ENCODE results near the gene ATAD2B.
"Not testable (repeated sequence)": the region's sequence is repeated elsewhere in the genome, so short reads cannot be mapped to it uniquely, and the experiment has no call there.

ATAD2B gene

DNA sequence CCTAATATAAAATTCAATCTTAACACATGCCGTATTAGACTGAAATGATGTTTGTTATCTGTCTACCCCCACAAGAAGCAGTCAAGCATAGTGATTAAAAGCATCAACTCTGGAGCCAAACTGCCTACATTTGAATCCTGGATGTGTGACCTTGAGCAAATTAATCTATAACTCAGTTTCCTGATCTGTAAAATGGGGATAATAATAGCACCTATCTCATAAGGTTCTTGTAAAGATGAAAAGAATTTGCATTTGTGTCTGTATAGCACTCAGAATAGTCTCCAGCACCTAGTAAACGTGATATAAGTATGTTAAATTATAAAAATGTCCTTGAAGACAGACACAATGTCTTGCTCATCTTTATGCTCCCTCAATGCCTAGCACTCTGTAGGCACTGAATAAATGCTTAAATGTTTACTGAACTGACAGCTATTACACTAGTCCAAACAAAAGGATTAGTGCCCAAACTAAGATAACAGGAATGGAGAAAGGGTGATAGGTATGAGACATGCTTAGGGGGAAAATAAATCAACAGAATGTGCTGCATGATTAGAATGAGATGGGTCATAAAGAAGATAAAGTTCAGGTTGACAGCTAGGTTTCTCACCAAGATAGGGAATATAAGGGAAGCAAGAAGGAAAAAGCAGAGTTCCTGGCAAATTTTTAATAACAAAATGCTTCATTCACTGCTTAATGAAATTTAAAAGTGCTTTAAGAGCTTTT is 180.6 kb downstream of the ATAD2B start:
- DNase-seq (ENCODE audit: low read depth in 2 of 2): no peak

DNA sequence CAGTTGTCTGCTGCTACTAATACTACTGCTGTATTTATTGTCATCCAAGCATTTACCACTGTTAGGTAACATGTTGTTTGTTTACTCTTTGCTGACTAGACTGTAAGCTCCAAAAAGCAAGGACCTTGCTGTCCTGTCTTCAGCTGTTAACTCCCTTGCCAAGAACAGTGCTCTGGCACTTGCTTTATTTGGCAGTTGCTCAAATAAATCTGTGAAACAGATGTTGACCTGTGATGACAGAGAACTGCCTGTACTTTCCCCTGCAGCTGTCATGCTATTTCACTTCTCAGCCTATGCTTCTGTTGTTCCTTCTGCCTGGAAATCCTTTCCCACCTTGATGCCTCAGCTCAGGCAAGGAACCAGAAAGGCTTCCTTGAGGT is 181.2 kb downstream of the ATAD2B start:
- DNase-seq (ENCODE audit: low read depth in 2 of 2): no peak

DNA sequence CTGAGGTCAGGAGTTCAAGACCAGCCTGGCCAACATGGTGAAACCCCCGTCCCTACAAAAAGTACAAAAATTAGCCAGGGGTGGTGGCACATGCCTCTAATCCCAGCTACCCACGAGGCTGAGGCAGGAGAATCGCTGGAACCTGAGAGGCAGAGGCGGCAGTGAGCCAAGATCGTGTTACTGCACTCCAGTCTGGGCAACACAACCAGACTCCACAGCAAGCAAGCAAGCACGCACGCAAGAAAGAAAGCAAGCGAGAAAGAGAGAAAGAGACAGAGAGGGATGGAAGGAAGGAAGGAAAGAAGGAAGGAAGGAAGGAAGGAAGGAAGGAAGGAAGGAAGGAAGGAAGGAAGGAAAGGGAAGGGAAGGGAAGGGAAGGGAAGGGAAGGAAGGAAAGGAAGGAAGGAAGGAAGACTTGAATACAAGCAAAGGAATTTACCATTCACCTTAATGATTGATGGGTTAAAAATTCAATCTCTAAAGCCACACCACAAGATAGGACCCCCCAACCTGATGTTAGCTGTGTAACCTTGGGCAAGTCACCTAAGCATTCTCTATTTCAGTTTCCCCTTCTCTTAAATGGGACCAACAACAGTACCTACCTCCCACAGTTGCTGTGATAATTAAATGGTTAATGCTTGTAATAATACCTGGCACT is 181.7 kb downstream of the ATAD2B start:
- no peak for DNase-seq (ENCODE audit: low read depth in 2 of 2)

DNA sequence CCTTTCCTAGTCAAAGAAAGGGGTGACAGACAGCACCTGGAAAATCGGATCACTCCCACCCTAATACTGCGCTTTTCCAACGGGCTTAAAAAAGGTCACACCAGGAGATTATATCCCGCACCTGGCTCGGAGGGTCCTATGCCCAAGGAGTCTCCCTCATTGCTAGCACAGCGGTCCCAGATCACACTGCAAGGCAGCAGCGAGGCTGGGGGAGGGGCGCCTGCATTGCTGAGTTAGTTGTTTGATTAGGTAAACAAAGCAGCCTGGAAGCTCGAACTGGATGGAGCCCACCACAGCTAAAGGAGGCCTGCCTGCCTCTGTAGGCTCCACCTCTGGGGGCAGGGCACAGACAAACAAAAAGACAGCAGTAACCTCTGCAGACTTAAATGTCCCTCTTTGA is 190.1 kb downstream of the ATAD2B start:
- DNase-seq (ENCODE audit: low read depth in 2 of 2): not testable (repeated sequence)

DNA sequence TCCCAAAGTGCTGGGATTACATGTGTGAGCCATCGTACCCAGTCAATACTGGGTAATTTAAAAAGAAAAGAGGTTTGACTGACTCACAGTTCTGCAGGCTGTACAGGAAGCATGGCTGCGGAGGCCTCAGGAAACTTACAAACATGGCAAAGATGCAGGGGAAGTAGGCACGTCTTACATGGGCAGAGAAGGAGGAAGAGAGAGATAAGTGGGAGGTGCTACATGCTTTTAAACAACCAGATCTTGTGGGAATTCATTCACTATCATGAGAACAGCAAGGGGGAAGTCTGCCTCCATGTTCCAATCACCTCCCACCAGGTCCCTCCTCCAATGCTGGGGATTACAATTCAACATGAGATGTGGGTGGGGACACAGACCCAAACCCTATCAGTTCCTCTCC is 192.5 kb downstream of the ATAD2B start:
- no peak for DNase-seq (ENCODE audit: low read depth in 2 of 2)

DNA sequence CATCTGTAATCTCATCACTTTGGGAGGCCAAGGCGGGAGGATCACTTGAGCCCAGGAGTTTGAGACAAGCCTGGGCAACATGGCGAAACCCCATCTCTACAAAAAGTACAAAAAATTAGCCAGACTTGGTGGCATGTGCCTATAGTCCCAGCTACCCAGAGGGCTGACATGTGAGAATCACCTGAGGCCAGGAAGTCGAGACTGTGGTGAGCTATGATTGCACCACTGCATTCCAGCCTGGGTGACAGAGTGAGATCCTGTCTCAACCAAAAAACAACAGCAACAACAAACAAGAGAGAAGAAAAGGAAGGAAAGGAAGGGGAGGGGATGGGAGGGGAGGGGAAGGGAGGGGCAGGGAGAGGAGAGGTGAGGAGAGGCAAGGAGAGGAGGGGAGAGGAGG is 203.9 kb downstream of the ATAD2B start:
- not testable (repeated sequence) for DNase-seq (ENCODE audit: low read depth in 2 of 2)

DNA sequence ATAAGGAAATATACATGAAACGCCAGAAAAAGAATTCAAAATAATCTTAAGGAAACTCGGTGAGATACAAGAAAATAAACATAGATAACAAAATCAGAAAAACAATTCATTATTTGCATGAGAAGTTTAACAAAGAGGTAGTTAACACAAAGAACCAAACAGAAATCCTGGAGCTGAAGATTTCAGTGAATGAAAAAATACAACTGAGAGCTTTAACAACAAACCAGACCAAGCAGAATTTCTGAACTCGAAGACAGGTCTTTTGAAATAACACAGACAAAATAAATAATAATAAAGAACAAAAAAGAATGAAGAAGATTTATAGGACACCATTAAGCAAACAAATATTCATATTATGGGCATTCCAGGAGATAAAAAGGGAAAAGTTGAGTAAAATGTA is 204.7 kb downstream of the ATAD2B start:
- no peak for DNase-seq (ENCODE audit: low read depth in 2 of 2)

DNA sequence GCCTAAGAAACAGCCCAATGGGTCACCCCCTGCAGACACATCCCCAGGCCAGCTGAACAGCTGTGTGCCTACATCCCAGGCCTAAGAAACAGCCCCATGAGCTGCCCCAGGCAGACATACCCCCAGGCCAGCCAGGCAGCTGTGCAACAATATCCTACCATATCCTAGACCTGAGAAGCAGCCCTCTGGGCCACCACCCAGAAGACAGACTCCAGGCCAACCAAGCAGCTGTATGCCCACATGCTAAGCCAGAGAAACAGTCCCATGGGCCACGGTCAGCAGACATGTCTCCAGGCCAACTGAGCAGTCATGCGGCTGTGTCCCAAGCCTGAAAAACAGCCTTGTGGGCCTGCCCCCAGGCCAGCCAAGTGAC is 205.5 kb downstream of the ATAD2B start:
- DNase-seq (ENCODE audit: low read depth in 2 of 2): no peak

DNA sequence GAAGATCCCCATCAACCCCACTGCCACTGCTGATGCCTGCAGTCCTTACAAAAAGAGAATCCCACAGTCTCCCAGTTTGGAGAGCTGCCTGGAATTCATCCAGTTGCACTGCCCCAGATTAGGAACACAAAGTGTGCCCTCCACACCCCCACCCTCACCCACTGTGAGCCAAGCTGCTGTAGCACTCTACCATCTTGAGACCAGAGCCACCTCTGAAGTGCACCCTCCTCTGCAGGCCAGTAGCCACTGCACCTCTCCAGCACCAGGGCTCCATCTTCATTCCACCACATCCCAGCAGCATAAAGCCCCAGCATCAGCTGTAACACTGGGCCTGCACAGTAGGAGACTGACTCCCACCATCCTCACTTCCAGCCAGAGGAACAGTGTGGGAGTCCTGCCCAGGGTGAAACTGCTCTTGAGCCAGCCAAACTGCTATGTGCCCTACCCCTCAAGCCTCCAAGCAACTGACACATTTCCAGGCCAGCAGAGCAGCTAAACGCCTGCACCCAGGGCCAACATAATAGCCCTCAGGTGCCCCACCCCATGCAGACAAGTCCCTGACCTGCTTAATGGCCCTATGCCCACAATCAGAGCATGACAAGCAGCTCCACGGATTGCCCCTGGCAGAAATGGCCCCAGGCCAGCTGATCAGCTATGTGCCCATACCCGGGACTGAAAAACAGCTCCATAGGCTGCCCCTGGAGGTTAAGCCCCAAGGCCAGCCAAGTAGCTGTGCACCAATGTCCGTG is 206.0 kb downstream of the ATAD2B start:
- no peak for DNase-seq (ENCODE audit: low read depth in 2 of 2)

DNA sequence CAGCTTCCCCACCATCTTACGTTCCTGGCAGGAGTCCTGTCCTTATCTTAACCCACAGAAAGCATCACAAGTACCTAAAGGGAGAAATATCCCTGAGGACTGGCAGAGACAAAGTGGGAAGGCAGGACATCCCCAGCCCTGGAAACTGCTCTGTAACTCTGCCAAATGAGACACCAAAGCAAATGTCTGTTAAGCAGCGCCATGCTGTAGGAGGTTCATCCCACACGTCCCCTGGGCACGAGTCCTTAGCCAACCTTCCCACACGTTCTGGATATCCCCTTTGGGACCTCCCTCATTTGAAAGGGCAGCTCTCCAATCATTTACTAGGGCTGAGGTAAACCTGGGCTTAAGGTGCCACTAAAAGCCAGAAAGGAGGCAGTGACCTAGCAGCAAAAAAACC is 207.2 kb downstream of the ATAD2B start:
- no peak for DNase-seq (ENCODE audit: low read depth in 2 of 2)

DNA sequence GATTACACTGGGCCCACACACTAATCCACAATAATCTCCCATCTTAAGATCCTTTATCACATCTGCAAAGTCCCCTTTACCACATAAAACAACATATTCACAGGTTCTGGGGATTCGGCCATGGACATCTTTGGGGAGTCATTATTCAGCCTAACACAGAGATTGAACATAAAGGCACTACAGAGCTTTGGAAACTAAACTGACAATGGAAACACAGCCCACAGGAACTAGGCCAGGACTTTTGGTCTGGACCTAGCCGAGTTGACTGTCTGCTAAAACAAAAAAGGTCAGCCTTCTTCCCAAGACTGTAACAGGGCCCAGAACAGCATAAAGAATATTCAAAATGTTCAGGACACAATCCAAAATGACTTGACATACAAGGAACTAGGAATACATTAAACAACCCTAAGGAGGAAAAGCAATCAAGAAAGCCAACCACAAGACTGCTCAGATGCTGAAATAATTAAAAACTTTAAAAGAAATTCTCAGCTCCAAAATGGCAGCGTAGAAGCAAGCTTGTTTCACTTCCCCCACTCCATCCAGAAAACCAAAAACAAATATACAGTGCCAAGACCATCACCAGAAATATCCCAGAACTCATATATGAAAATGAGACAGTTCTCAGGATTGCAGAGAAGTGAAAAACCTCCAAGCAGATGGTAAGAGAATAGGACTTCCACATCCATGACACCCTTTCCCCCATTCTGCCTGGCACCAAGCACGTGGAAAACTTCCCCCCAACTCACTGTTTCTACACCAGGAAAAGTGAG is 207.8 kb downstream of the ATAD2B start:
- no peak for DNase-seq (ENCODE audit: low read depth in 2 of 2)

DNA sequence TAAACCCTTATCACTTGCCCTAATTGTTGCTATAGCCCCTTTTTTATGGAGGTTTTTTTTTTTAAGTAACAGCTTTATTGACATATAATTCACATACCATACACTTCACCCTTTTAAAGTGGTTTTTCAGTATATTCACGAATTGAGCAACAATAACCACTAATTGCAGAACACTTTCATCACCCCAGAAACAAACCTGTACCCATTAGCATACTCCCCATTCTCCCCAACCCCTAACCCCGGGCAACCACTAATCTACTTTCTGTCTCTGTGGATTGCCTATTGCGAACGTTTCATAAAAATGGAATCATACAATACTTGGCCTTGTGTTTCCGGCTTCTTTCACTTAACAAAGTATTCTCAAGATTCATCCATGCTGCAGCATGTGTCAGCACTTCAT is 213.6 kb downstream of the ATAD2B start:
- DNase-seq (ENCODE audit: low read depth in 2 of 2): no peak

DNA sequence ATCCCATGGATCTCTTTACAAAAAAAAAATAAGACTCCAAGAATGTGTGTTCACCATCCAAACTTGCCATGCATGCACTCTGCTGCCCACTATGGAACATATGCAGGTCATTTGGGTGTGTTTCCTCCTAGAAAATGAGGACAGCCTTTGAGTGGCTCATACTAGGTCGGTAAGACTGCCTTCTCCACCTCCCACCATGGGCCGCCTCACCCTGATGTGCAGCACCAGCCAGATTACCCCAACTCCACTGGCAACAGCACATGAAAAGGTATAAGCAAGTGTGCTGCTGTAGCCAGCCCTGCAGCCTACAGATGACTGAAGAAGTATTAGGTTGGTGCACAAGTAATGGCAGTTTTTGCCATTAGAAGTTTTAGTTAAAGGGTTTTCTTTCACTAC is 214.2 kb downstream of the ATAD2B start:
- no peak for DNase-seq (ENCODE audit: low read depth in 2 of 2)

DNA sequence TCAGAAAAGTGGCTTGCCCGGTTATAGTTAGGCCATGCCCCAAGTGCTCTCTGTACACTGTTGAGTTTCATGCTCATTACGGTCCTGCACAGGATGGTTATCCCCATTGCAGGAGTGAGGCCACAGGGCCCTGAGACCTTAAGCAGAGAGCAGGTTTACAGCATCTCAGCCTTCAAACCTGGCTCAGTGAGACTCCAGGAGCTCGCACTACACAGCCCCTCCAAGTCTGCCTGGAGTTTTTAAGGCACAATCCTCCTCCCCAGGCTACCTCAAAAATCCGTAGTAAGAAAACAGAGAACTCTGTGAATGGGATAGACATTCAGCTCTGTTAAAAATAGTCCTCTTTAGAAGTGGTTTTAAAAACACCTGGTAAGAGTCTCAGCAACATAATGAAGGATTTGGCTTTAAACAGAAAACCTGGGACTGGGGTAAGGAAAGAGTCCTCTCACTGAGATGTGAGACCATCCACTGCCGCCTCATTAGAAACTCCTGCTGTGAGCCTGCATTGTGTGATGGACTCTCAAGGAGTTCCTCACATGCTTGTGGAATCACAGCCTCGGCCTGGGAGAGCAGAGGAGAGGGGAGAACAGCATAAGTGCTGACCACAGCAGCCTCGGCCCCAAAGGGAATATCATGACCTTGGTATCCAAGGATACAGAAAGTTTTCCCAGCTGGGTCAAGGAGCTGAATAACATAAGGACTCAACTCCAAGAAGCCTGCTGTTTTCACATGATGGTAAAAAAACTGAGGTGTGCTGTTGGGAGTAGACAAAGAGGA is 214.8 kb downstream of the ATAD2B start:
- DNase-seq (ENCODE audit: low read depth in 2 of 2): no peak

DNA sequence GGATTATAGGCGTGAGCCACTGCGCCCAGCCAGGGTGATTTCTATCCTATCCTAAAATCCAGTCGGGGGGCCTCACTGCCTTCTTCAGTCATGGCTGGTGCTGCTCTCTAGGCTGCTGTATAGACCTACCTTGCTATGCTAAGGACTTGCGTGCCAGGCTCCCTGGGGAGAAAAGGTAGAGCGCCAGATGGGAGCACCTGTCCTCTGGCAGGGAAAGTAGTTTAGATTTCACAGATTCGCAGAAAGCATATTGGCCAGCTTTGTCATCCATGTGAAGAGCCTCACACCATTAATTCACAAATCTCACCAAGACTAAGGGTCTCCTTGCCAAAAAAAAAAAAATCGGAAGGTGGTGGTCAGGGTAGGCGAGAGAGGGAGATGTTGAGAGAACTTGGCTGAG is 217.6 kb downstream of the ATAD2B start:
- no peak for DNase-seq (ENCODE audit: low read depth in 2 of 2)

DNA sequence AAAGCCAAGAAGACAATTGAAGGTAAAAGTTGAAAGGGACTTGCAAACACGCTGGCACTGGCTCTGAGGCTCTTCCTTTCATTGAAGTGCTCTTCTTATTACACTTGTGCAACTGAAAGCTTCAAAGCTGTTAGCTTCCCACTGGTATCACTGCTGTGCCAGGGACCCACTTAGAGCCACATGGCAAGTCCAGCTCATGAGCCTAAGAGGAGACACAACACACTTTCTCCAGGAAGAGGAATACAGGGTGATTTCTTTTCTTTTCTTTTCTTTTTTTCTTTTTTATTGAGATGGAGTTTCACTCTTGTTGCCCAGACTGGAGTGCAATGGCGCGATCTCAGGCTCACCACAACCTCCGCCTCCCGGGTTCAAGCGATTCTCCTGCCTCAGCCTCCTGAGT is 218.2 kb downstream of the ATAD2B start:
- no peak for DNase-seq (ENCODE audit: low read depth in 2 of 2)

DNA sequence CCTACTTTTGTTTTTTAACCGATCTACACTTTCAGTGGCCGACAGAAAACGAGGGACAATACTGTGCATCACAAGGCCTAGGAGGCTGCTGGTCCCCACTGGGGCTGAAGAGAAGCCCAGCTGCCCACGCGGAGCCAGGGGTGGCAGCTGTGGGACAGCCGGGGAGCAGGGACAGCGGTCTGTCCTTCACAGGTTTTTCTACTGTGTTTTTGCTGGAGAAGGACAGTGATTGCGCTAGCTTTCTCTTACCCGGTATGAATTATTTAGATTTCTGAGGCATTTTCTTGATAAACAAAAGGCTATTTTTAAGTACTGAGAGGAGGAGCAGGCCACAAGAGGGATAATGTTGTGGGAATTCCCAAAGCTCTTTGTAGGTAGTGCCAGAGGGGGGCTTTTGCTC is 219.8 kb downstream of the ATAD2B start:
- DNase-seq (ENCODE audit: low read depth in 2 of 2): no peak

DNA sequence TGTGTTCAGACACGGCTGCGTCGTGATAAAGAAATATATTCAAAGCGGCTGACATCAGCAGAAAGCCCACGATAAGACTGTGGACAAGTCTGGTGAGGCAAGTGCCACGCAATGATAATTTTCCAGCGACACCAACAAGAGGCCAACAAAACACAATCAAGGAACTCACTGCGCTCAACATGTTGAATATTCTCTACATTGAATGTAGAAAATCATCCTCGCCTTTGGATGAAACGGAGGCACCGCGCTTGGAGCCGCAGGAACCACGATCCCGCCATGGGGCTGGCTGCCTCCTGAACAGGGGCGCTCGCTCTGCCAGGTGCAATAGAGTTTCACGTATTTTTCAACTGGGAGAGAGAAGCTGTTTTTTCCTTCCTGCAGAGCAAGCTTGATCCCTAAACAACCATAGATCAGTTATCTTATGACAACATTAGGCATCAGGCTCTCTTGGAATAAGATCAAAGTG is 220.3 kb downstream of the ATAD2B start:
- no peak for DNase-seq (ENCODE audit: low read depth in 2 of 2)

DNA sequence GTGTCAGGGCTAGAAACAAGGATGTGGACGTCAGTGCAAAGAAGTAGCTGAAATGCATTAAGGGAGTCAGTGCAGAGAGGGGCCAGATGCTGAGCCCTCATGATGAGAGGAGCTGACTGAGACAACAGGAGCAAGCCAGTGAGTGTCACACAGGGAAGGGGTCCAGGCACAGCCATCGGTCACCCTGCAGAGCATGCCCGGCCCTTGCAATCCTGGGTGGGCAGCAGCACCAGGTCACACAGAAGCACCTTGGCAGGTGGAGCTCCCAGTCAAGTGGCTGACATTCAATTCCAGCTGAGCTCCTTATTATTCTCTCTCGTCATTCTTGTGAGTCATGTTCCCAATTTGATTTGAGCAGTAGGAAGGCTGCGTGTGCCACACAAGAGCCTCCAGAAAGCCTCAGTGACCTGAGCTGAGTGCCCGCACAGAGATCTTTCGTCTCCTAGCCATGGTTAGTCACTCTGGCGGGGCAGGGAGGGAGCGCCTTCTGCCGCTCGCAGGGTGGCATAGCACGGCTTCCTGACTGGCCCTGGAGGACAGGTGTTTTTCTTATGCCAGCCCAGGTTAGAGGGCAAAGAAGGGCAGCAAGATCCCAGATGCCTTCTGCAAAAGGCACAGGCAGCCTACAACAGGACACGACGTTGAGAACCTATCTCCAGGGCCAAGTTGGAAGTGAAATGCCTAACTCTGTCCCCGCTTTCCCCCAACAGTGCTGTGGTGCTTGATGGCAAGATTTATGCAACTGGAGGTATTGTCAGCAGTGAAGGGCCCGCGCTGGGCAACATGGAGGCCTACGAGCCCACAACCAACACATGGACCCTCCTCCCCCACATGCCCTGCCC is 220.9 kb downstream of the ATAD2B start:
- no peak for DNase-seq (ENCODE audit: low read depth in 2 of 2)

DNA sequence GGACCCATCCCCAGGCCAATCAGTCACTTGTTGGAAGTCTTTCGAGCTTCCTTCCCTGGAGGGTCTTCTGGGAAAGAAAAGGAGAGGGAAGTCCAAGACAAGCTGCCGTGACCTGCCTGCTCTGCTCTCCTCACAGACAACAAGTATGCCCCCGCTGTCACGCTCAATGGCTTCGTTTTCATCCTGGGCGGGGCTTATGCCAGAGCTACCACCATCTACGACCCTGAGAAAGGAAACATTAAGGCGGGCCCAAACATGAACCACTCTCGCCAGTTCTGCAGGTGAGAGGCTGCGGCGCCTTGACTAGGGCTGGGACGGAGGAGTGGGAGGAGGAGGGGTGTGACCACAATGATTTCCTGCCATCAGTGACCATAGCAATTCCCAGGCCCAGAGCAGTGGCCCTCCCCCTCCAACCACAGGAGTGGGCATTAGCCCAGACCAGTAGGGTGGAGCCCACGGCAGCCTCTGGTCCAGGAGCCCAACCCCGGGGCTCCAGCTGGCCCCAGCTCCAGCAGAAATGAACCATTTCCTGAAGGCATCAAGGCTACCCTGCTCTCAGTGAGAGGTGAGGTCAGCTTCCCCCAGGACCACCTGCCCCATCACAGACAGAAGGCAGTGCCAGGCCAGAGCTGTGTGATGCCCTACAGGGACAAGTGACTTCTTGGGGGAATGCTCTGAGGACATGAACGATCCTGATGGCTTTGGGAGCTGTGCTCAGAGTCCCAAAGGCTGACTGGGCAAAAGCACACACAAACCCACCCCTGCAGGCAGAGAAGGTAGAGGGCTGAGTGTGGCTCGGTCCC is 223.1 kb downstream of the ATAD2B start:
- no peak for DNase-seq (ENCODE audit: low read depth in 2 of 2)
